ENCODE measurements around the gene BTN2A1. TPM values are rescaled to one million over a fixed set of nuclear protein-coding genes. Genes with fewer than 3 reads are reported as not detected.

The BTN2A1 gene
- total and polyA plus RNA-seq, 9 of the 15 experiments (the other 6 are each of a cell fraction or from before 2014, with no cell fraction given) = 6.7 to 22.1 (median 16.4) TPM

- TF ChIP-seq RNF219 (CRISPR knock-in tag; IDR thresholded peaks at IDR 0.05) = no peak
- no peak for TF ChIP-seq FOXJ3 (CRISPR knock-in tag; IDR thresholded peaks at IDR 0.05)
- TF ChIP-seq ZNF140 (CRISPR knock-in tag; IDR thresholded peaks at IDR 0.05) = no peak
- TF ChIP-seq ATF4 (CRISPR knock-in tag; IDR thresholded peaks at IDR 0.05) = 0 out of 2 replicates have a peak, but pooled peaks have one; percentile 3
- TF ChIP-seq KDM2B (CRISPR knock-in tag; IDR thresholded peaks at IDR 0.05) = no peak
- TF ChIP-seq ZNF165 (CRISPR knock-in tag; IDR thresholded peaks at IDR 0.05; ENCODE audit: borderline replicate concordance) = 0 out of 2 replicates have a peak, but pooled peaks have one; percentile 20
- TF ChIP-seq FUS (optimal IDR thresholded peaks at IDR 0.05; ENCODE audit: low read depth, low read length) = no peak
- peak; percentile 39; the same call in 1 of the 2 replicates for TF ChIP-seq SOX6 (IDR thresholded peaks at IDR 0.05)
- no peak for TF ChIP-seq ZFP30 (CRISPR knock-in tag; IDR thresholded peaks at IDR 0.05; ENCODE audit: borderline replicate concordance)
- TF ChIP-seq RBM15 (IDR thresholded peaks at IDR 0.05; ENCODE audit: insufficient read depth, low read length) = no peak
- peak; percentile 47; the same call in 1 of the 2 replicates for TF ChIP-seq CBFA2T2 (conservative IDR thresholded peaks at IDR 0.05)
- no peak for TF ChIP-seq HDGF (IDR thresholded peaks at IDR 0.05)
- peak; percentile 58 for TF ChIP-seq RAD51 (IDR thresholded peaks at IDR 0.05; ENCODE audit: borderline replicate concordance, low read depth)
- TF ChIP-seq MGA (IDR thresholded peaks at IDR 0.05) = peak; percentile 42; the same call in 1 of the 2 replicates
- TF ChIP-seq SRSF3 (IDR thresholded peaks at IDR 0.05; ENCODE audit: insufficient read depth, low read length) = no peak
- TF ChIP-seq ZFPM2 (CRISPR knock-in tag; IDR thresholded peaks at IDR 0.05) = no peak
Observed at GRCh38 chr6:26414281-26414680, 43.5 kb upstream of the BTN2A1 start (continued).
